Pulmonary artery endothelial cell (primary cell): Measurements from ENCODE around the gene C11orf21. TPM values are rescaled to one million over a fixed set of nuclear protein-coding genes. Genes with fewer than 3 reads are reported as not detected.

Experiments
- DNase-seq: peaks from one replicate; pipeline ENCODE4 v3.0.0-alpha.2; 2011; ENCODE audit warnings: low read depth, low spot score
- total RNA-seq: library from RNA; depleted of rRNA; stranded (reverse); fragments of >200 nt; gene quantifications from 2 replicates; pipeline ENCODE4 v1.2.3, GENCODE V29; 2014

The C11orf21 gene
- total RNA-seq, 1 donor from 2014 or later = not detected

DNA sequence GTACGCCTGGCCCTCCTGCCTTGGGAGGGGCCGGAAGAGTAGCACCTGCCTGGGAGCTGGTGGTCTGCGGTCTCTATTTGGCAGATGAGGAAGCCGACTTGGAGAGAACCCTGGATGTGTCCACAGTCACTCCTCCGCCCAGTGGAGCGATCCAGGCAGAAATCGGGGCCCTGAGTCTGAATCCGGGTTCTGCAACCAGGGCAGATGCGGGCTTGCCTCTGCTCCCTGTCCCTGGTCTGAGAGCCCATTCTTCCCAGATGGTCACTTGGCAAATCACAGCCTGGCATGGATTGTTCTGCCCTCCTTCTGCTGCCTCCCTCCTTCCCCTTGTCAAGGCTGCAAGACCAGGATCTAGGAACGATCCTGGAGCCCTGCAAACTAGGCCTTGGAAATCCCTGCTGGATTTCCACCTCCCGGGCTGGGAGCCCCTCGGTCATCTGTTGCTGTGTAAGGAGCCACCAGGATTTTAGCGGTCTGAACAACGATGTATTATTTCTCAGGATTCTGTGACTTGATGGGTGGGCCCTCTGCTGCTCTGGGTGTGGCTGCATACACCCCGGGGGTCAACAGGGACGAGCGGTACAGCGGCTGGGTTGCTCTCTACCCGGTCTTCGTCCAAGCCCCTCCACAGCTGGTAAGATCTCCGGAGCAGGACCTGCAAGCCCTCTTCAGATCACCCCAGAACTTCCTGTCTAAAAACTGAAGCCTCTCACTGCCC is 29.3 kb downstream of the C11orf21 start:
- no peak for DNase-seq

DNA sequence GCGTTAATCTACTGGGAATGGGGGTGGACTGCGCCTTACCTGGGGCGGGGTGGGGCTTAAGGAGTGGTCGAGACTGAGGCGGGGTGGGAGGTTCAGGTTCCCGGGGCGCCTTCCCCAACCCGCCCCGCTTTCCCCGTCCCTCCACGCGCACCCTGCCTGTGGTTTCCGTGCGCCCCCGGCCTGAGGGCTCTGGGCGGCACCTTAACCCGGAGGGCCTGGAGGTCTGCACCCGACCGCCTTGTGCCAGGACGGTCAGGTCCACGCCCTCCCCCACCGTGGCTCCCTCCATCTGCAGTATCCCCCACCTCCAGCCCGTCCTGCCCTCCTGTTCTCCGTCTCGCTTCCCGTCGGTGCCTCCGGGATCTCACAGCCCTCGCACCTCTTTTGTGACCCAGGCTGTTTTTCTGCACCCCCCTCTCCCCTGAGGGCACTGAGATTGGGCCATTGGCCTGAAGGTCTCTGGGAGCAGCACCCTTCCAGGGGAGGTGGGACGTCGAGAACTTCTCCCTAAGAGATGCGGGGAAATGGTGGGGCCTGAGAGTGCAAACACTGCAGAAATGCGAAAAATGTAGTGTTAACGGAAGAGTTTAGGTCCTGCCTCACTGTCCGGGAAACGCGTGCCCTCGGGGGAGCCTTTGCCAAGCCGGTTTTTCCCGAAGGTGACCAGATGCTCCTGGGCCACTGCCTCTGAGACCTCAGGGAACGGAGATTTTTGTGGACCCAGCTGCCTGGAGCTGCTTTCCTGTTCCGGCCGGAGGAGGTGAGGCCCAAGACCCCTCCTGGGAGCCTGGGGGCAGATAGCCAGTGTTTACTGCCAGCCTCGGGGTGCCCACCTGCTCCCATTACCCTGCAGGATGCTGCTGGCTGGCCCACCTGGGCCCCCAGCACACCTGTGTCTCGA is 30.1 kb downstream of the C11orf21 start:
- no peak for DNase-seq

DNA sequence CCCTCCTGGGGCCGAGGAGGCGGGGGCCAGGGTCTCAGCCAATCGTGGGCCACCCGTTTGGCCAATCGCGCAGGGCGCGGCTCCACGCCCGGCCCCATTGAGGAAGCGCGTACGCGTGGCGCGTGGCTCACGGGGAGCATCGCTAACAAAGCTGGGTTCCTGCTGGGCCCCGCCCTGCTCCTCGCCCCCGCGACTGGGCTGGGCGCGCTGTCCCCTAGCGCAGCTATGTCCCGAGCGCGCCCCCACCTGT is 30.7 kb downstream of the C11orf21 start:
- no peak for DNase-seq

DNA sequence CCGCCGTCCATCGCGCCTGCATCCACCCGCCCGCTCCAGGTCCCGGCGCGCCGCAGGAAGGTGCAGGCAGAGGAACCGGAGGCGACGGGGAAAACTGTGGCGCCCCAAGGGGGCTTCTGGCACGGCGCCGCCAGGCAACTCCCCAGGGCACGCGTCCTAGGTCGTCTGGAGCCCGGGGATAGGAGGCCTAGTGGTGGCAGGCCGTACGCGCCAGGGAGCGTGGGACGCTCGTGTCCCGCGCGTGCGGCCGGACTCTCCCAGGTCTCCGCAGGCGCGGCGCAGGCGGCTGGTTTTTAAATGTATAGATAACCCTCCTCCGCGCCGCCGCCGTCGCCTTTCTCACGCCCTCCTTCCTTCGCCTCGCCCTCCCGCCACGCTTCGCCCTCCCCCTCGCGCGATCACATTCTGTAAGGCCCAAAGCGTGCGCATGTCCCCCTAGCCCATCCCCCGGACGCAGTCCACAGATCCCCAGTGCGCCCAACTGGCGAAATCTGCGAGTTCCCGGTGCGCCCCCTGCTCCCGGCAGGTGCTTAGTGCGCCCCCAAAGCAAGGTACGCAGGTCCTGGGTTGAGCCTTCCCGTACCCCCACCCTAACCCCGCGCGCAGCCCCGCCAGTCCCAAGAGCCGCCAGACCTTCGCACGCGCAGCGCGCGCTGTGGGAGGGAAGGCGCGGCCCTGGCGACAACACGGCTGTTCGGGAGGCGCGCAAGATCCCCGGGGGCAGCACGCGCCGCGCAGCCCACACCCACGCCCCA is 31.2 kb downstream of the C11orf21 start, which contains the start of gene ASCL2:
TSS of gene ASCL2 (minus strand) at position 267 of the 755 bp plus-strand sequence. CDS start at position 11, 256 bp downstream.
- DNase-seq = no peak

DNA sequence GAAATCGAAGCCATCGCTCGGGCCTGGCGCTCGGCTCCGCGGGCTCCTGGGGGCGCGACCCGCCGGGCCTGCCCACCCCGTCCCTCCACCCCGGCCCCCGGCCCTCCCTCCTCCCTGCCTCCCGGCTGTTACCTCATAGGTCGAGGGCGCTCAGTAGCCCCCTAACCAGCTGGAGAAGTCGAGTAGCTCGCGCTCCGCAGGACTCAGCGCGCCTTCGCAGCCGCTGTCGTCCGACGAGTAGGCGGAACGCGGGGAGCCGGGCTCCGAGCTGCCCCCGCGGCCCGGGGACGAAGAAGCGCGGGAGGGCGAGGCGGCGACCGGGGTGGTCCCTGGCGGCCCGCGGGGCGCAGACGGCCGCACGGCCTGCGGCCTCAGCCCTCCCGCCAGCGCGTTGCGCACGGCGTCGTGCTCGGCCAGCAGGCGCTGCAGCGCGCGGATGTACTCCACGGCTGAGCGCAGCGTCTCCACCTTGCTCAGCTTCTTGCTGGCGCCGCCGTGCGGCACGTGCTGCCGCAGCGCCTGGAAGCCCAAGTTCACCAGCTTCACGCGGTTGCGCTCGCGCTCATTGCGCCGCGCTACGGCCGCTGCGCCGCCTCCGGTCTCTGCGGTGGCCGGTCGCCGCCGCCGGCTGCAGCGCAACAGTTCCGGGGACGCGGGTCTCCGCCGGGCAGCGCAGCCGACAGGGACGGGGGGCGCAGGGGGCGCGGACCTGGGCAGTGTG is 32.0 kb downstream of the C11orf21 start:
- DNase-seq = no peak

DNA sequence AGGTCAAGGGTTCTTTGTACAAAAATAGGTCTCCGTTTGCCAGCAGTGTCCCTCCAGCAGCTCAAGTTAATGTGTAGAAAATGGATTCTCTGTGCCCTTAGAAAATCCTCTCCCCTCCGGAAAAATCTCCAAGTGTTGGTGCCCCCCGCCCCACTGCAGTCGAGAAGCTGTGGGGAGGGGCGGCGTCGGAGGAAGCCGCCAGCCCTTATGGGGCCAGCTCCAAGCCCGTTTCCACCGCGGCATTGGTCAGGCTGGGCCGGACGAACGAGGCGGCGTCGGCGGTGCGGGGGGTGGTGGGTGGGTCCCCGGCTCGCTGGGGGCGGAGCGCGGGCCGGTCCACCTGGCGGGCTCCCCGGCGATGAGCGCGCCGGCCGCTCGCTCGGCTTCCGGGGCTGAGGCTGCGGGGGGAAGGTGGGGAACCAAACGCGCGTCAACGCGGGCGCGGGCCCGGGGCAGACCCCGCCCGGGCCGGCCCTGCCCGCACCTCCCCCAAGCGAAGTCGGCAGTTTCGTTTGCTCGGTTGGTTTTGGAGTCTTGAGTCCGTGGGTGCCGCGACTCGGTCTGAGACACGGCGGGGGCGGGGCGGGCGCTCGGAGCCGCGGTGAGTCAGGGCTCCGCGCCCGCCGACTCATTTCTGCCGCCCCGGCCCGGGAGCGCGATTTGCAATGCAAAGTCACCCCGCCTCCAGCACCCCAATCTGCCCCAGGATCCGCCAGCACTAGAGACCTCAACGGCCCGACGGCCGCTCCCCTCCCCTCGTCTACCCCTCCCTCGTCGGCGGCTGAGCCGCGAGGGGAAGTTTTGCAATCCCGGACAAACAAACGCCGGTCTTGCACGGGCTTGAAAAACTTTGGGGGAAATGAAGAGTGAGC is 32.8 kb downstream of the C11orf21 start:
- DNase-seq = no peak

DNA sequence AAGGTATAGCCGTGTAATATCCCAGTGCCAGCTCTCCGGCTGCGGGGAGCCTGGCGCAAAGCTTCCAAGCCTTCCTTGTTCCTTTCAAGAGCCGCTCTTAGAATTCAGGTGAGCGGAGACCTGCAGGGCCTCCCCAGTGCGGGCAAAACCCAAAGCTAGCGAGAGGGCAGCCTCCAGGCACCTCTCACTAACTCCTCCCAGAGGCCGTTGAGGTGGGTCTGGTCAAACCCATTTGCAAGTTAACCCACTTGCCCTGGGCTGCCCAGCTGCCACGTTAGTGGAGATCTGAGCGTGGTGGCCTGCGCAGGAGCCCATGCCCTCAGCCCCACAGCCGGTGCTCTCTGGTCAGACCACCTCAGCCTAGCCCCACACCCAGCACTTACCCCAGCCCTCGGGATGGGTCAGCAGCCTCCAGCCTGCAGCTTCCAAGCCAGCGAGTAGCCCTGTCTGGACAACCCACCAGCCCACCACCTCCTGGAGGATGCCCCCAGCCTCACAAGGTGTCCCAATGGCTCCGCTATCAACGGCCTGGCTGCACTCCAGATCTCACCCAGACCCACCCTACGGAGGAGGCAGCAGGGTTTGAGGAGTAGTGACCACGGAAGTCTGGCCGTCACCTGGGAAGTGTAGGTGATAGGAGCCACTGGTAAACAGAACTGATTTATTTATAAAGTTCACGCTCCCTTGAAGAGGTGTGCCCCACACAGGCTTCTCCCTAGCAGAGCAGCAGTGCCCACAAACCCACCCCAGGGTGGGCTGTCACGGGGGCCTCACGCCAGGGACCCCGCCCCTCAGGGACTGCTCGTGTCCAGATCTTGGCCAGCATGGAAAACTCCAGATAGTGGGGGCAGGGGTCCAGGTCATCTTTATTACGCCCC is 33.6 kb downstream of the C11orf21 start:
- no peak for DNase-seq

DNA sequence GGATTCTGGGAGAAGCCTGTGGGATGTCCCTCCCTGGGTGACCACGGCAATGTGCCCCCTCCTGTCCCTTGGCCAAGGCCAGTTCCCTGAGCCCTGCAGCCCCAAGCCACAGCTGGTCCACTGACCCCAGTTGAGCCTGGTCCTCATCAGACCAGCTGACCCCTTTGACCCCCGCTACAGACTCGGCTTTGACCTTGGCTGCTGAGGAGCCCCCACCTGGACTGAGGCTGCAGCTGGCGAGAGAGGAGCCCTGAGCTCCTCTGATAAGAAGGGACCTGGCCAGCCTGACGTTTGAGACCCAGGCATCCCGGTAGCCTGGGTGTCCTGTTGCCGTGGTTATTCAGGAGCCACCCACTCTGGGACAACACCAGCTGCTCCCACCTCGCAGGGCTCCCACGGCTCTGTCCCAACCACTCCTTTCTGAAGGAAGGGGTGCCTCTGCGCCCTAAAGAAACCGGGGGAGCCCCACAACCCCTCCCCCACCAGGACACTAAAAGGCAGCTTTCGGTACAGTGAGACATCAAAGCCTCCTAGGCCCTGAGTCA is 34.3 kb downstream of the C11orf21 start:
- no peak for DNase-seq

DNA sequence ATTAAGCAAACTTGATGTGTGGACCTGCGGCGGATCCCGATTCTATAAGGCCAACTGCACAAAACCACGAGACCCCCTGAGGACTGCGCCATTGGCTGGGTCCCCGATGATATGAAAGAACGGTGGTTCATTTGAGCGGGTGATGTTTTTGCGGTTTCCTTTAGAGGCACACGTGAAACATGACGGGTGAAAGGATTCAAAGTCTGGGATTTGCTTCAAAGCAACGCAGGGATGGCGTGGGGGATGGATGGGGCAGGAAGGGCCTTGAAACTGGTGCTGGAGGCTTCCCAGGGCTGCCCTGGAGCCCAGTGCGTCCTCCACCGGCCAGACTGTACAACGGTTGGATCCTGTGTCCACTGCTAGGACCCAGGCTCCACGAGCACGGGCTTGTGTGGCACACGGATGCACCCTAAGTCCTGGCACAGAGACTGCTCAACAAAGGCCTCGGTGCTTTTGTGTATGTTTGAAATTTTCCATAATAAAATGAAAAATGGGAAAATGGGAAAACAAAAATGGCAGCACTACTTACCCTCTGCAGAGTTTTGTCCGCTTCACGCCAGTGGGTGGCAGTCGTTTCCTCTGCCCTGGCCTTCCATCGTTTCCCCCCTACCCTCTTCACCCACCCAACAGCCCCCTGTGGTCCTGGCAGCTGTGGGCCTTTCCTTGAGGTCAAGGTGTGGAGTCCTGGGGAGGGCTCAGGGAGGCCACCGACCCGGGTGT is 35.0 kb downstream of the C11orf21 start:
- no peak for DNase-seq

DNA sequence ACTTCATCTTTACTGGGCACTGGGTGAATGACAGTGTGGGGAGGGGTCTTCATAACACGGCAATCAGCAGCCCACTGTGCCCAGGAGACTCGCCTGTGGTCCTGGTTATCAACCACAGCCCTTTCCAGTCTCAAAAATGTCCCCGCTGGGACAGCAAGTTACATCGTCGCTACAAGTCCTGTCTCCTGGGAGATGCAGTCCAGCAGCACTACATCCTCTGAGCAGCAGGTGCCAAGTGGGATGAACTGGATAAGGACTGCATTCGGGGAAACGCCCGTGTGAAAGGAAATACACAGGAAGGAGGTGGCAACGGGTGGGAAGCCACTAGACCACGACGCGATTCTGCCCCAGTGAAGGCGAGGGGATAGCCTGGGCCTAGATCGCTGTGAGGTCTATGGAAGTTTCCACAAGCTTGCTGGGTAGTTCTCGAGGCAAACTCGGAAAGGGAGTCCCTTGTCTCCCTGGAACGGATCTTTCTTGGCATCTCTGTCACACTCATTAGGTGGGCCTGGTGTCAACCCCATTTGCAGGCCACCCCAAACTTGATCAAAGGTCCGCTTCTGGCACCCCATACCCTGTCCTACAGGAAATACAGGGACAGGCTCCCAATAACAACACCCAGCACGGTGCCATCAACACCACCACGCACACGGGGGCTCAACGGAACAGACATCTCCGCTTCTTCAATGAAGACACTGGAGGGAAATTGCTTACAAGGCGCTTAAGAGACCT is 35.7 kb downstream of the C11orf21 start:
- no peak for DNase-seq

DNA sequence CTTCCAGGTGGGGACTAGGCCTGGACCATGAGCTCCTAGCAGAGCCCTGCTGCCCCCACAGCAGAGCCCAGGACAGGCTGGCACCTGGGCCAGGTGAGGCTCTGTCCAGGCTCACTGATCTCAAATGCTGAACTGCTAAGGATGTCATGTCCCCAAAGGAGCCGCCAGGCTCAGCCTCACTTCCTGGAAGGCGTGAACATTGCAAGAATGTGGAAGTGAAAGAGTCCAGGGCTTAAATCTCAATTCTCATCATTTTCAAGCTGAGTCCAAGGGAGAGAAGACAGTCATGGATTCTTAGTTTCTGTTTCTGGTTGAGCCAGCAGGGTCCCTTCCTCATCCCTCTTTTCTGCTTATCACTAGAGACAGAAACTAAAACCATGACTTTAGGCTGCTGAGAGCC is 36.3 kb downstream of the C11orf21 start:
- no peak for DNase-seq

DNA sequence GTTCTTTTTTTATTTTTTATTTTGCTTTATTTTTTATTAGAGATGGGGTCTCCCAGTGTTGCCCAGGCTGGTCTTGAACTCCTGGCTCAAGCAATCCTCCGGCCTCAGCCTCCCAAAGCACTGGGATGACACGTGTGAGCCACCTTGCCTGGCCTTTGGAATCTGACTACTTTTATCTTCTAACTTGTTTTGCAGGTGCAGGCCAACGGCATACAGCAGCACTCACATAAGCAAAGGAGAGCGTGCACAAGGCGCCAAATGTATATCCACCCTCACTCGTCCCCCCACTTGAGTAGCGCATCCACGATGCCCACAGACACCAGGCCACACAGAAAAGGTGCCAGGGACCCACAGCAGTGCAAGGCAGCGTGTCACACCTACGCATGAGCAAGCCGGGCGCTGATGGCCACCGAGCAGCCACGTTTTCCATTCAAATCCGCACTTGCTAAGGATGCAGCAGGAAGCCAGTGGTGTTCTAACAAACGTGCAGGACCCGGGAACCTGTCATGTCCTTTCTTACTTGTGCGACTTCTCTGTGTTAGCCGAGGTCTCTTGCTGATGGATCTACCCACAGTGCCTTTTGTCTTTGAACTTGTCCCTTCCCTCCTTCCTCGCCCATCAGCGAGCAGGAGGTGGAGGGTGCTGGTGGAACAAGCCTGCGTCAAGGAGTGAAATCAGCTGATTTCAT is 37.2 kb downstream of the C11orf21 start:
- DNase-seq = no peak

DNA sequence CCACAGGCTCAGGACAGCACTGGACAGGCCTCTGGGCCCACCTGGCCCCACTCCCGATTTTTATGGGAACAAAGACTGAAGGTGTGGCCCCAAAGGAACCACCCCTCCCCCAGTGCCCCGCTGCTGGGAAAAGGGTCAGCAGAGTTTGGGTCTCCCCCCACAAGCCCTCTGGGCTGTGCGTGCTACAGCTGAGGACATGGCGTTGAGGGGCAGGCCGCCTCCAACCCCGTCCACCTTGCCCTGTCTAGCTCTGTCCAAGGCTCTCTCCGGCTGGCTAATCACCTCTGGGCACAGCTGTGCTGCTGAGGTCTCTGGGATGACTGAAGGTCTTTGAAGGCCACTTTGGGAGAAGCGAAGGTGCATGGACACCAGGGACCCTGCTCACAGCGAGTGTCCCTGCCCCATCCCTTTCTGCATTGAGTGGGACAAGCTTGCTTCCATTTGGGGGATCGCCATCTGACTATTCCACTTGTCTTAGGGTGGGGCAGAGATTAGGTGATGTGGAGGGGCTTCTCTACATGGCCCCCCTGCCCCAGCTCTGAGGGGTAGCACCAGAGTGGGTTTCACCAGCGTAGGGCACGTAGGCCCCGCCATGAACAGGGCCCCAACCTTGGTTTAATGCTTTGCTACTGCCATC is 37.9 kb downstream of the C11orf21 start:
- no peak for DNase-seq

DNA sequence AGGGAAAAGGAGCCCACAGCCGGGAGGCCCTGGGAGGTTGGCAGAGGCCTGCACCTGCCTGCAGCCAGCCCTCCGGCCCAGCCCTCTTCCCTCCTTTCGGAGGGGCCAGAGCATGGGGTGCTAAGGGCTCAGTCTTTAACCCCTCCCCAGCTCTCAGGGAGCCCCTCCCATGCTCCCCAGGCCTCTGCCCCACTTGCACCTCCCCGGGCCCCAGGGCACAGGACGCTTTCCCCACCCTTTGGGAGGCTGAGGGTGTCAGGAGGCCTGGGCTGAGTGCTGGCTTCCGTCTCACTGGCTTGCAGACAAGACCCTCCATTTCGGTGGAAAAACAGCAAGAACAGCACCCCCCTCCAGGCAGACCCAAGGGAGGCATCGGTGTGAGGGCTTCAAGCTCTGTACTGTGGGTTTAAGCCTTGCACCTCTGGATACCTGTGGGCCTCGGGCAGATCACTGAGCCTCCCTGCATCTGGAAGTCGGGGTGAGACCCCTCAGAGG is 38.6 kb downstream of the C11orf21 start:
- DNase-seq = no peak

DNA sequence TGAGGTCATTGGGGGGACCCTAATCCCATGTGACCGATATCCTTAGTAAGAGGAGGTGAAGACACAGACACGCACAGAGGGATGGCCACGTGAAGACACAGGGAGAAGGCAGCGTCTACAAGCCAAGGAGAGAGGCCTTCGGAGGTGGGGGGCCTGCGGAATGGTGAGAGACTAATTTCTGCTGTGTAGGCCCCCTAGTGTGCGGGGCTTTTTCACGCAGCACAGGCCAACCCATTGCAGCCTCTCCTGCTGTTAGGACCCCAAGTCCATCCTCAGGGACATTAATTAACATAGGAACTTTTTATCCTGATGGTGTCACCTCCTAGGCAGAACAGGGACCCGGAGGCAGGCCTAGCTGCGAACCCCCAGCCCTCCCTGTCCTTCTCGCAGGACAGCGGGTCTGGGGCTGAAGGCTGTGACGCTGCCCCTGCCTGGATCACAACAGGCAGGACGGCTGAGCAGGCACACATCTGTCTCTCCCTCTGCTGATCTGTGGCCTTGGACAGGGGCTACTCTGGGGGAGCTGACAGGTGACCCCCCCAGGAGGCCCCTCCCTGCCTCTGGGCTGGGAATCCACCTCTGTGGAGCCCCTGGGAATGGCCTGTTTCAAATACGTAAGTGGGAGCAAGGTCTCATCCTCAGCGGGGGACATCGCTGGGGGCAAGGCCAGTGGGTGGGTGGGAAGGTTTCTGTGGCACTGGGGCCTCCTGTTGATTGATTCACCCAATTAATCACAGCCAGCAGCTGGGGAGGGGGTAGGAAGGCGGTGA is 39.2 kb downstream of the C11orf21 start:
- DNase-seq = no peak
